ENCODE results near the gene UFSP1. TPM values are rescaled to one million over a fixed set of nuclear protein-coding genes. Genes with fewer than 3 reads are reported as not detected.

Gene UFSP1
- total RNA-seq, 1 donor = 3.3 TPM

GRCh38 chr7:100894860-100895700 is 5.6 kb upstream of the UFSP1 start:
- H3K4me3 ChIP-seq (ENCODE audit: low read depth, low read length) = peak overlapping the region; percentile 48
- no peak for DNase-seq (ENCODE audit: low read depth)
- peak; percentile 81 for TF ChIP-seq CTCF (IDR thresholded peaks at IDR 0.05; ENCODE audit: insufficient read depth, low read length)

DNA sequence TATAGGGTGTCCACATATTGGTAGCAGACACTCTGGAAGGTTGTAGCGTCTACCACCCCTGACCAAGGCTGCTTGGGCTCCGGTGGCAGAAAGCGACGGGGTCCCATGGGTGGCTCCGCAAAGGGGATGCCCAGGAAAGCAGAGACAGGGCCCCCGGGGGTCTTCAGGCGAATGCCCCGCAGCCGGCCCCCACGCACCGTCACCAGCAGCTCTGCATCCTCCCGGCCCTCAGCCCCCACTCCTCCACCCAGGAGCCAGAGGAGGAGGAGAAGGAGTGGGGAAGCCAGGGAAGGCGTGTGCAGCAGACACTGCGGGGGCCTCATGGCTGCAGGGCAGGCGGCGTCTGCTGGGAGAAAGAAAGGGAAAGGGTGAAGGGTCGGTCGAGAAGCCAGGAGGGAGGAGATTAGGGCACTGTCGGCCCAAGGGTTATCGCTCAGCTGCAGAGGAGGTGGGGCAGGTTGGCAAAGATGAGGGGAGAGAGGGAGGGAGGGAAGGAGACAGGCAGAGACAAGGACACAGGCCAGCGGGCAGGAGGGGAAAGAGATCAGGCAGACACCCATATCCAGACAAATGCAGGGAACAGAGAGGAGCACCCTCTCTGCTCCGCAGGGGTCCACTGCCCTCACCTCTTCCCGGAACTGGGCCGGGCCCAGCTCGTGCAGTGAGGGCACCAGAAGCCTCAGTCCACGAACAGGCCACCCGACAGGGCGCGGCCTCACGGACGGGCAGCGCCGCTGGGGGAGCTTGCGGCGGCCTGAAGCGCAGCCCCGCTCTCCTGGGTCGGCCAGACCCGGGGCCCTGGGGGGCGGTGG is 4.6 kb upstream of the UFSP1 start:
- H3K4me3 ChIP-seq (ENCODE audit: low read depth, low read length) = no peak overlapping the region
- DNase-seq (ENCODE audit: low read depth) = no peak
- no peak for TF ChIP-seq CTCF (IDR thresholded peaks at IDR 0.05; ENCODE audit: insufficient read depth, low read length)

- H3K4me3 ChIP-seq (ENCODE audit: low read depth, low read length) = no peak overlapping the region
- no peak for TF ChIP-seq CTCF (IDR thresholded peaks at IDR 0.05; ENCODE audit: insufficient read depth, low read length)
- no peak for DNase-seq (ENCODE audit: low read depth)
Observed at GRCh38 chr7:100893318-100893895, 3.9 kb upstream of the UFSP1 start.

GRCh38 chr7:100892364-100893317 is 3.1 kb upstream of the UFSP1 start:
- H3K4me3 ChIP-seq (ENCODE audit: low read depth, low read length) = no peak overlapping the region
- TF ChIP-seq CTCF (IDR thresholded peaks at IDR 0.05; ENCODE audit: insufficient read depth, low read length) = no peak
- DNase-seq (ENCODE audit: low read depth) = no peak

GRCh38 chr7:100891568-100892247 is 2.2 kb upstream of the UFSP1 start:
- TF ChIP-seq CTCF (IDR thresholded peaks at IDR 0.05; ENCODE audit: insufficient read depth, low read length) = no peak
- H3K4me3 ChIP-seq (ENCODE audit: low read depth, low read length) = no peak overlapping the region
- DNase-seq (ENCODE audit: low read depth) = peak; percentile 22
